ENCODE measurements around the gene THADA. TPM values are rescaled to one million over a fixed set of nuclear protein-coding genes. Genes with fewer than 3 reads are reported as not detected.

The THADA gene
- total RNA-seq, 1 experiment from 2014 or later, result 20.1 TPM

- H3K23me2 ChIP-seq (ENCODE audit: insufficient read length, low read depth, low read length, poor library complexity, severe bottlenecking), result no peaks in the 10 kb centered on the region
- no peaks in the 10 kb centered on the region for H3K9me3 ChIP-seq (ENCODE audit: control insufficient read depth, low read depth, low read length)
- H3K27ac ChIP-seq (ENCODE audit: insufficient read length, low read depth, low read length), result no peak overlapping the region
- H2BK5ac ChIP-seq (ENCODE audit: insufficient read length, low read length), result no peak overlapping the region
- H4K8ac ChIP-seq (replicated peaks; ENCODE audit: insufficient read length, low read depth, low read length), result no peak overlapping the region
- H3T11ph ChIP-seq (ENCODE audit: low read length), result no peak overlapping the region
- peaks cover 23 to 38% of the 10 kb centered on the region in 2 experiments for H3K4me1 Mint-ChIP-seq
- H3K9me3 Mint-ChIP-seq, result no peaks in the 10 kb centered on the region
- no peak overlapping the region for H3K14ac ChIP-seq (ENCODE audit: insufficient read depth, low read length)
- H3K9ac ChIP-seq (ENCODE audit: extremely low read depth, insufficient read length, low read length), result no peak overlapping the region
- no peak overlapping the region for H3K23ac ChIP-seq (ENCODE audit: insufficient read length, low read depth, low read length)
- no peaks in the 10 kb centered on the region; a peak in 1 of 7 replicates for H3K36me3 Mint-ChIP-seq (ENCODE audit: insufficient read depth in 1 of 3, low read depth in 3 of 3)
- H2BK12ac ChIP-seq (ENCODE audit: insufficient read length, low read depth, low read length), result no peak overlapping the region
- no peaks in the 10 kb centered on the region for H3K79me2 ChIP-seq (ENCODE audit: insufficient read depth, low read length)
- no CpG with 5 or more reads among the region's 4 CpGs for WGBS (ENCODE audit: extremely low coverage, insufficient read length, low lambda C conversion rate)
- no peaks in the 10 kb centered on the region for H3K79me1 ChIP-seq (ENCODE audit: insufficient read depth, low read depth, low read length, poor library complexity, severe bottlenecking)
- no peak overlapping the region for H3K27ac Mint-ChIP-seq
- H2BK20ac ChIP-seq (ENCODE audit: low read depth, low read length, poor library complexity, severe bottlenecking), result no peak overlapping the region
- no peaks in the 10 kb centered on the region for H4K20me1 ChIP-seq (ENCODE audit: control insufficient read depth, insufficient read depth, insufficient read length)
- no peak overlapping the region for H2BK120ac ChIP-seq (ENCODE audit: low read depth, low read length, poor library complexity, severe bottlenecking)
- no peaks in the 10 kb centered on the region for H3K4me1 ChIP-seq (ENCODE audit: insufficient read depth, low read length)
- H3K27me3 ChIP-seq (ENCODE audit: insufficient read depth, low read length), result no peaks in the 10 kb centered on the region
- DNase-seq, result no peak
- H3K4me2 ChIP-seq (ENCODE audit: insufficient read depth, insufficient read length, low read length), result no peak overlapping the region
- H2BK15ac ChIP-seq (ENCODE audit: low read depth, low read length), result no peak overlapping the region
- no peak overlapping the region for H3K4ac ChIP-seq (ENCODE audit: low read depth, low read length)
- TF ChIP-seq CTCF (conservative IDR thresholded peaks at IDR 0.05), result peak; percentile 52
- no peak overlapping the region for H2AK5ac ChIP-seq (ENCODE audit: insufficient read length, low read length)
- H3K56ac ChIP-seq (ENCODE audit: insufficient read length, low read depth, low read length), result no peak overlapping the region
- H4K5ac ChIP-seq (ENCODE audit: insufficient read length, low read depth, low read length), result no peak overlapping the region
- no peak overlapping the region for H3K18ac ChIP-seq (ENCODE audit: insufficient read length, low read depth, low read length)
- no peaks in the 10 kb centered on the region; the same call in 1 of the 2 replicates for H3K27me3 Mint-ChIP-seq (ENCODE audit: low read depth)
- no peak overlapping the region for H2AFZ ChIP-seq (ENCODE audit: low read length)
- H4K91ac ChIP-seq (ENCODE audit: insufficient read length, low read depth, low read length), result no peak overlapping the region
- no peak overlapping the region for H3K4me3 Mint-ChIP-seq
These were observed 324.8 kb downstream of the THADA start for GRCh38 chr2:43270930-43271615.

Data from H9 (cell line).